Measurements from ENCODE around the gene CDK12. TPM values are rescaled to one million over a fixed set of nuclear protein-coding genes. Genes with fewer than 3 reads are reported as not detected.
"Not testable (repeated sequence)": the region's sequence is repeated elsewhere in the genome, so short reads cannot be mapped to it uniquely, and the experiment has no call there.

Gene CDK12
- total RNA-seq, 4 donors from 2014 or later, result 28.2 to 35.2 (median 30.4) TPM

- no peak overlapping the region for H3K27ac ChIP-seq (replicated peaks in 1 of 4)
- no peaks in the 10 kb centered on the region for H3K27me3 ChIP-seq
- H3K36me3 ChIP-seq, result peaks cover 0 to 35% (median 29%) of the 10 kb centered on the region in 4 donors
- intact Hi-C loops (cut with DNase I), result no loop called here
- H3K4me3 ChIP-seq, result no peak overlapping the region
- H3K4me1 ChIP-seq, result peaks cover 8 to 10% (median 9%) of the 10 kb centered on the region in 4 donors
- no peaks in the 10 kb centered on the region for H3K9me3 ChIP-seq
- no peak for DNase-seq (ENCODE audit: extremely low spot score)
- TF ChIP-seq POLR2A (IDR thresholded peaks at IDR 0.05; ENCODE audit: low read depth) (no peak), POLR2AphosphoS5 (IDR thresholded peaks at IDR 0.05) (no peak), EP300 (IDR thresholded peaks at IDR 0.05) (no peak), CTCF (IDR thresholded peaks at IDR 0.05) (no peak)
These were observed 82.4 kb downstream of the CDK12 start for GRCh38 chr17:39543664-39544063.

- H3K9me3 ChIP-seq; H3K27ac ChIP-seq (replicated peaks in 1 of 4): not testable (repeated sequence)
- H3K36me3 ChIP-seq, result peaks cover 0 to 42% (median 32%) of the 10 kb centered on the region in 4 donors
These were observed 83.1 kb downstream of the CDK12 start for GRCh38 chr17:39544361-39544760.

GRCh38 chr17:39547713-39548478 lies 86.6 kb downstream of the CDK12 start:
- peak; percentile 94 for DNase-seq (ENCODE audit: extremely low spot score)
- H3K36me3 ChIP-seq, result peaks cover 6 to 74% (median 57%) of the 10 kb centered on the region in 4 donors
- H3K4me1 ChIP-seq, result peaks cover 14 to 20% (median 17%) of the 10 kb centered on the region in 4 donors
- H3K4me3 ChIP-seq, result no peak overlapping the region
- TF ChIP-seq CTCF (IDR thresholded peaks at IDR 0.05), result peak; percentile 81 to 95 (median 90)
- TF ChIP-seq POLR2AphosphoS5 (IDR thresholded peaks at IDR 0.05), result no peak
- H3K9me3 ChIP-seq, result no peaks in the 10 kb centered on the region
- no peak overlapping the region for H3K27ac ChIP-seq (replicated peaks in 1 of 4)
- WGBS, result 19% methylated on average over 5 of the region's 5 CpGs
- no peaks in the 10 kb centered on the region for H3K27me3 ChIP-seq
- intact Hi-C loops (cut with DNase I), result loop anchor here (2.0 kb wide), 1 partner anchor 75 kb away; no protein-coding TSS in a partner anchor

More at GRCh38 chr17:39544361-39544760, 83.1 kb downstream of the CDK12 start:
- DNase-seq (ENCODE audit: extremely low spot score); H3K27me3 ChIP-seq; intact Hi-C loops (cut with DNase I); H3K4me3 ChIP-seq: not testable (repeated sequence)
- peaks cover 14 to 17% (median 15%) of the 10 kb centered on the region in 4 donors for H3K4me1 ChIP-seq
- 97% methylated on average over 12 of the region's 12 CpGs for WGBS

- H3K27me3 ChIP-seq, result no peaks in the 10 kb centered on the region
- no peak overlapping the region for H3K4me3 ChIP-seq
- intact Hi-C loops (cut with DNase I), result loop anchor here (2.0 kb wide), 1 partner anchor 74 kb away; no protein-coding TSS in a partner anchor
- no peak for DNase-seq (ENCODE audit: extremely low spot score)
- peaks cover 6 to 82% (median 64%) of the 10 kb centered on the region in 4 donors for H3K36me3 ChIP-seq
- 49% methylated on average over 7 of the region's 7 CpGs for WGBS
- no peak overlapping the region for H3K27ac ChIP-seq (replicated peaks in 1 of 4)
- no peaks in the 10 kb centered on the region for H3K9me3 ChIP-seq
- TF ChIP-seq EP300 (IDR thresholded peaks at IDR 0.05), result no peak
- peak in 1 of 2 donors; percentile 8 for TF ChIP-seq POLR2AphosphoS5 (IDR thresholded peaks at IDR 0.05)
- peaks cover 14 to 20% (median 17%) of the 10 kb centered on the region in 4 donors for H3K4me1 ChIP-seq
These were observed 87.4 kb downstream of the CDK12 start for GRCh38 chr17:39548494-39549225.

GRCh38 chr17:39549747-39550573 lies 88.7 kb downstream of the CDK12 start:
- no peak for TF ChIP-seq CTCF (IDR thresholded peaks at IDR 0.05)
- no peak for TF ChIP-seq POLR2A (IDR thresholded peaks at IDR 0.05; ENCODE audit: low read depth)
- TF ChIP-seq EP300 (IDR thresholded peaks at IDR 0.05), result no peak
- TF ChIP-seq POLR2AphosphoS5 (IDR thresholded peaks at IDR 0.05), result no peak
- peaks cover 6 to 91% (median 67%) of the 10 kb centered on the region in 4 donors for H3K36me3 ChIP-seq
- WGBS, result 84% methylated on average over 5 of the region's 6 CpGs

More at GRCh38 chr17:39549747-39550573, 88.7 kb downstream of the CDK12 start:
- H3K9me3 ChIP-seq, result no peaks in the 10 kb centered on the region
- no peak overlapping the region for H3K4me3 ChIP-seq
- no peak overlapping the region for H3K27ac ChIP-seq (replicated peaks in 1 of 4)
- no peaks in the 10 kb centered on the region for H3K27me3 ChIP-seq
- peaks cover 14 to 20% (median 17%) of the 10 kb centered on the region in 4 donors for H3K4me1 ChIP-seq
- intact Hi-C loops (cut with DNase I), result loop anchor here (2.0 kb wide), 1 partner anchor 73 kb away; no protein-coding TSS in a partner anchor
- no peak for DNase-seq (ENCODE audit: extremely low spot score)
